B cell (primary cell): ENCODE results near the gene GPC5. TPM values are rescaled to one million over a fixed set of nuclear protein-coding genes. Genes with fewer than 3 reads are reported as not detected.

ENCODE experiments used
- ATAC-seq: fragments of 200-7000 bp; cut with Tn5 transposase; one replicate; pipeline ENCODE4 v1.10.0; 2021; ENCODE audit warnings: low read depth, mild to moderate bottlenecking, moderate number of reproducible peaks, moderate library complexity
- CTCF ChIA-PET: fragments of 350-600 bp; sonication (Branson Sonifier 250); formaldehyde crosslinking; loops from one replicate; lab custom pipeline; 2021; ENCODE audit warnings: antibody characterized with exemption, inconsistent platforms; lab: Charles Lee
- POLR2A ChIA-PET: fragments of 350-600 bp; sonication (Branson Sonifier 250); formaldehyde crosslinking; loops from one replicate; lab custom pipeline; 2021; ENCODE audit warnings: antibody characterized with exemption; lab: Charles Lee
- DNase-seq: peaks from one replicate; pipeline ENCODE4 v3.0.0; 2013
- H2AFZ ChIP-seq: 2 replicates; pipeline ENCODE4 v1.6.1; 2012; ENCODE audit warnings: mild to moderate bottlenecking, low read depth, low read length; ENCODE audit not compliant: insufficient read depth, poor library complexity, severe bottlenecking
- H3K27ac ChIP-seq, 2 donors: 1 replicate in 1 of 2; 2 replicates in 1 of 2; pipeline ENCODE4 v1.5.1; 2012 to 2013; ENCODE audit warnings: low read length in 2 of 2, mild to moderate bottlenecking in 2 of 2, moderate library complexity in 1 of 2
- H3K27me3 ChIP-seq, 4 experiments: fragments of 200-600 bp in 1 of 4; sonication (generic) in 1 of 4; replicated peaks in 1 of 4; 1 replicate in 2 of 4; 2 replicates in 2 of 4; pipeline versions ENCODE4 v1.6.1 to v1.7.0; 2013 to 2016; ENCODE audit warnings: low read length in 3 of 4, mild to moderate bottlenecking in 2 of 4, mixed read lengths in 1 of 4, moderate library complexity in 1 of 4; ENCODE audit not compliant: insufficient read depth in 4 of 4, control insufficient read depth in 3 of 4; ENCODE audit errors: control extremely low read depth in 1 of 4
- H3K36me3 ChIP-seq, 2 experiments: replicated peaks in 1 of 2; 1 replicate in 1 of 2; 2 replicates in 1 of 2; pipeline versions ENCODE4 v1.6.1 to v1.7.1; 2013; ENCODE audit warnings: low read length in 1 of 2; ENCODE audit not compliant: insufficient read depth in 2 of 2, control insufficient read depth in 1 of 2; ENCODE audit errors: control extremely low read depth in 1 of 2, extremely low read depth in 1 of 2
- H3K4me1 ChIP-seq, 2 donors: fragments of 200-600 bp in 1 of 2; sonication (generic) in 1 of 2; 1 replicate in 1 of 2; 2 replicates in 1 of 2; pipeline versions ENCODE4 v1.5.1 to v1.6.1; 2013 to 2017; ENCODE audit warnings: low read length in 2 of 2; ENCODE audit not compliant: control insufficient read depth in 2 of 2, insufficient read depth in 2 of 2
- H3K4me2 ChIP-seq: replicated peaks from 2 replicates; pipeline ENCODE3; 2012; ENCODE audit warnings: mild to moderate bottlenecking, low read depth, low read length; ENCODE audit not compliant: poor library complexity, severe bottlenecking
- H3K4me3 ChIP-seq, 5 experiments: fragments of 200-600 bp in 1 of 5; sonication (generic) in 1 of 5; 1 replicate in 3 of 5; 2 replicates in 2 of 5; pipeline versions ENCODE4 v1.5.1 to v1.7.0; 2011 to 2016; ENCODE audit warnings: low read length in 4 of 5, mild to moderate bottlenecking in 4 of 5, low read depth in 2 of 5, control low read depth in 1 of 5, moderate library complexity in 1 of 5; ENCODE audit not compliant: insufficient read depth in 1 of 5; ENCODE audit errors: control extremely low read depth in 1 of 5, extremely low read depth in 1 of 5
- H3K79me2 ChIP-seq: fragments of 200-600 bp; sonication (generic); one replicate; pipeline ENCODE4 v1.6.0; 2016; ENCODE audit warnings: low read length; ENCODE audit not compliant: control insufficient read depth, insufficient read depth
- H3K9ac ChIP-seq: fragments of 200-600 bp; sonication (generic); 2 replicates; pipeline ENCODE4 v1.6.1; 2017; ENCODE audit warnings: mild to moderate bottlenecking, low read length, moderate library complexity
- H3K9me3 ChIP-seq, 3 donors: one replicate each; pipeline versions ENCODE4 v1.6.1 to v1.7.1; 2013; ENCODE audit warnings: low read length in 2 of 3; ENCODE audit not compliant: control insufficient read depth in 2 of 3, insufficient read depth in 1 of 3; ENCODE audit errors: control extremely low read depth in 1 of 3
- H4K20me1 ChIP-seq: 2 replicates; pipeline ENCODE4 v1.6.0; 2012; ENCODE audit warnings: mild to moderate bottlenecking, low read length; ENCODE audit not compliant: insufficient read depth, control insufficient read depth, poor library complexity, severe bottlenecking
- H3K27ac Mint-ChIP-seq: one replicate; pipeline ENCODE4 v1.8.0; 2021; ENCODE audit warnings: mixed read lengths
- H3K27me3 Mint-ChIP-seq: one replicate; pipeline ENCODE4 v1.8.0; 2021; ENCODE audit warnings: mixed read lengths
- H3K4me1 Mint-ChIP-seq: one replicate; pipeline ENCODE4 v1.8.0; 2021; ENCODE audit warnings: mixed read lengths
- H3K4me3 Mint-ChIP-seq: one replicate; pipeline ENCODE4 v1.8.0; 2021; ENCODE audit warnings: mixed read lengths
- H3K9me3 Mint-ChIP-seq: one replicate; pipeline ENCODE4 v1.8.0; 2022; ENCODE audit warnings: mixed read lengths; ENCODE audit not compliant: insufficient read depth
- EZH2 ChIP-seq: IDR thresholded peaks from 2 replicates; pipeline ENCODE4 v1.6.1; 2012; ENCODE audit warnings: borderline replicate concordance, low read depth, mild to moderate bottlenecking, moderate library complexity, low read length; ENCODE audit not compliant: insufficient read depth, poor library complexity, severe bottlenecking
- WGBS: methylation state at CpG from one replicate; pipeline ENCODE4 v1.1.5; 2013; ENCODE audit warnings: missing lambda C conversion rate; ENCODE audit not compliant: insufficient coverage; 5-methylcytosine and 5-hydroxymethylcytosine counted together
- intact Hi-C: fragments of 100-400 bp; cut with micrococcal nuclease; formaldehyde crosslinking; loops from one replicate; pipeline ENCODE4 v1.10.0; 2022
- polyA plus RNA-seq: library from polyadenylated mRNA; depleted of rRNA; stranded (reverse); fragments of >200 nt; gene quantifications from 2 replicates; pipeline ENCODE4 v1.2.3, GENCODE V29; 2012
- total RNA-seq, 2 donors: library from RNA; stranded (reverse); fragments of 120-200 nt in 1 of 2; gene quantifications; 1 replicate in 1 of 2; 2 replicates in 1 of 2; pipeline versions ENCODE4 v1.2.3 to v1.2.4, GENCODE V29; 2013 to 2022
- TF ChIP-seq, protein P1 (sequence below): fragments of 200-600 bp; IDR thresholded peaks from one replicate; pipeline ENCODE4 v1.8.0; 2022; ENCODE audit warnings: antibody characterized with exemption, mild to moderate bottlenecking

The GPC5 gene
- total and polyA plus RNA-seq, 2 donors (not counting 1 experiment from before 2014, with no cell fraction given) = 0.15 to 0.30 TPM

DNA sequence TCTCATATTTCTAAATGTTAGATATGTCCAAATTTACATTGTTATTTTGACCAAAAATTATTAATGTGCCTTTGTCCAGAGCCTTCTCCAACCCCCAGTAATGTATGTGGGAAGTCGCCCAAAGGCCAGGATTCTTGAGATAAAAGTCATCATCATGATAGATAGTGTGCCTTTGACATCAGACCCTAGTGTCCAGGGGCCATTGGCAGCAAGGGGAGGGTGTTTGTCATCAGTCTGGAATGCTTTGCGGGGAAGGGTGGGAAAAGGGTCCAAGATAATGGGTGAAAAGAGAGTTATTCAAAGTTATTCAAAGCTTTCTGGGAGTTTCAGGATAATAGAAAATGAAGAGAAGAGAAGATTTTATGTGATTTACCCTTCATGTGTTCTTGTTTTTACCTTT, 918.6 kb downstream of the GPC5 start:
- CTCF ChIA-PET = no interaction called here

DNA sequence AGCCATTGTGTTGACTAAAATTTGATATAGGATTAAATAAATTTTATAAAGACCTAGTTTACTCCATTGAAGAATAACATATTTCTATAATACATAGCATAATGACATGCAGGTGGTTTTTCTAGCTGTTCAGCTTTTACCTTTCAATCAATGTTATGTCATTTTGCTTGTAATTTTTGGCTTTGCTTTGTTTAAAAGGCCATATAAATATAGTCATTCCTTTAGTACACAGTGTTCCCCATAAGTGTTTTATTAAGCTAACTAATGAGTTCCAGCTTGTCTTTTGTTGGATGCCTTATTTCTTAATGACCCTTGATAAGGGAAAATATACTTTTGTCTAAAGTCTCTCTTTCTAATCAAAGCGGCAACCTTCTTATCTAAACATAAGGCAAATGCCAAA, 921.9 kb downstream of the GPC5 start:
- Histone ChIP-seq H2AFZ (no peak overlapping the region), H3K4me3 (no peak overlapping the region), H3K9ac (no peak overlapping the region), H3K27me3 (no peaks in the 10 kb centered on the region), H4K20me1 (no peaks in the 10 kb centered on the region), H3K27ac (no peak overlapping the region), H3K36me3 (no peaks in the 10 kb centered on the region), H3K79me2 (no peaks in the 10 kb centered on the region), H3K4me1 (no peaks in the 10 kb centered on the region), H3K4me2 (no peak overlapping the region), H3K9me3 (no peaks in the 10 kb centered on the region)
- no peaks in the 10 kb centered on the region for H3K9me3 Mint-ChIP-seq
- no CpG with 5 or more reads among the region's 1 CpG for whole genome bisulfite sequencing
- H3K27ac Mint-ChIP-seq = no peak overlapping the region
- H3K27me3 Mint-ChIP-seq = no peaks in the 10 kb centered on the region
- DNase-seq (no peak), ATAC-seq (no peak)
- intact Hi-C loops = no loop called here
- H3K4me3 Mint-ChIP-seq = no peak overlapping the region
- TF ChIP-seq, protein P1, sequence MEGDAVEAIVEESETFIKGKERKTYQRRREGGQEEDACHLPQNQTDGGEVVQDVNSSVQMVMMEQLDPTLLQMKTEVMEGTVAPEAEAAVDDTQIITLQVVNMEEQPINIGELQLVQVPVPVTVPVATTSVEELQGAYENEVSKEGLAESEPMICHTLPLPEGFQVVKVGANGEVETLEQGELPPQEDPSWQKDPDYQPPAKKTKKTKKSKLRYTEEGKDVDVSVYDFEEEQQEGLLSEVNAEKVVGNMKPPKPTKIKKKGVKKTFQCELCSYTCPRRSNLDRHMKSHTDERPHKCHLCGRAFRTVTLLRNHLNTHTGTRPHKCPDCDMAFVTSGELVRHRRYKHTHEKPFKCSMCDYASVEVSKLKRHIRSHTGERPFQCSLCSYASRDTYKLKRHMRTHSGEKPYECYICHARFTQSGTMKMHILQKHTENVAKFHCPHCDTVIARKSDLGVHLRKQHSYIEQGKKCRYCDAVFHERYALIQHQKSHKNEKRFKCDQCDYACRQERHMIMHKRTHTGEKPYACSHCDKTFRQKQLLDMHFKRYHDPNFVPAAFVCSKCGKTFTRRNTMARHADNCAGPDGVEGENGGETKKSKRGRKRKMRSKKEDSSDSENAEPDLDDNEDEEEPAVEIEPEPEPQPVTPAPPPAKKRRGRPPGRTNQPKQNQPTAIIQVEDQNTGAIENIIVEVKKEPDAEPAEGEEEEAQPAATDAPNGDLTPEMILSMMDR = no peak
- TF ChIP-seq EZH2 = no peak
- CTCF ChIA-PET = no interaction called here
- POLR2A ChIA-PET = no interaction called here
- H3K4me1 Mint-ChIP-seq = no peaks in the 10 kb centered on the region

More for the DNA sequence above, 918.6 kb downstream of the GPC5 start:
- no peak overlapping the region for H3K4me3 Mint-ChIP-seq
- Histone ChIP-seq H4K20me1 (no peaks in the 10 kb centered on the region), H3K4me1 (no peaks in the 10 kb centered on the region), H3K27me3 (no peaks in the 10 kb centered on the region), H3K4me2 (no peak overlapping the region), H3K36me3 (no peaks in the 10 kb centered on the region), H3K9me3 (no peaks in the 10 kb centered on the region), H2AFZ (no peak overlapping the region), H3K79me2 (no peaks in the 10 kb centered on the region), H3K4me3 (no peak overlapping the region), H3K9ac (no peak overlapping the region), H3K27ac (no peak overlapping the region)
- no peak for TF ChIP-seq EZH2
- TF ChIP-seq, protein P1 = no peak
- H3K27ac Mint-ChIP-seq = no peak overlapping the region
- no peaks in the 10 kb centered on the region for H3K9me3 Mint-ChIP-seq
- H3K27me3 Mint-ChIP-seq = no peaks in the 10 kb centered on the region
- POLR2A ChIA-PET = no interaction called here
- DNase-seq (no peak), ATAC-seq (no peak)
- 100% methylated on average over 1 of the region's 2 CpGs for WGBS
- H3K4me1 Mint-ChIP-seq = no peaks in the 10 kb centered on the region
- intact Hi-C loops = no loop called here
